LNCaP clone FGC (cell line): ENCODE results near the gene GBP3.
"Not testable (repeated sequence)": the region's sequence is repeated elsewhere in the genome, so short reads cannot be mapped to it uniquely, and the experiment has no call there.

Source experiments
- DNase-seq: peaks from one replicate; pipeline ENCODE4 v3.0.0-alpha.2; 2011; ENCODE audit warnings: low read depth
- H3K4me3 ChIP-seq: 2 replicates; pipeline ENCODE4 v1.5.1; 2011; ENCODE audit warnings: mild to moderate bottlenecking, low read depth, low read length, control low read depth
- CTCF ChIP-seq: IDR thresholded peaks from 2 replicates; pipeline ENCODE4 v1.5.1; 2012; ENCODE audit warnings: mild to moderate bottlenecking; ENCODE audit not compliant: control insufficient read depth, insufficient read depth; ENCODE audit errors: extremely low read depth

GBP3 gene

GRCh38 chr1:89063094-89063493 lies 40.4 kb upstream of the GBP3 start:
- H3K4me3 ChIP-seq, result no peak overlapping the region
- DNase-seq, result no peak
- TF ChIP-seq CTCF, result no peak

- H3K4me3 ChIP-seq, result no peak overlapping the region
- no peak for TF ChIP-seq CTCF
- DNase-seq, result no peak
Measured at GRCh38 chr1:89060091-89060490, 37.4 kb upstream of the GBP3 start.

- TF ChIP-seq CTCF, result no peak
- DNase-seq, result no peak
- no peak overlapping the region for H3K4me3 ChIP-seq
Measured at GRCh38 chr1:89051955-89052312, 29.3 kb upstream of the GBP3 start.

- no peak for DNase-seq
Measured at GRCh38 chr1:89051300-89051954, 28.8 kb upstream of the GBP3 start.

GRCh38 chr1:89050649-89051033 lies 28.0 kb upstream of the GBP3 start:
- no peak overlapping the region for H3K4me3 ChIP-seq
- no peak for DNase-seq
- TF ChIP-seq CTCF, result no peak

More at GRCh38 chr1:89051300-89051954, 28.8 kb upstream of the GBP3 start:
- H3K4me3 ChIP-seq, result no peak overlapping the region
- TF ChIP-seq CTCF, result no peak

- not testable (repeated sequence) for DNase-seq, H3K4me3 ChIP-seq
Measured at GRCh38 chr1:89049901-89050648, 27.4 kb upstream of the GBP3 start.

GRCh38 chr1:89049187-89049586 lies 26.5 kb upstream of the GBP3 start:
- not testable (repeated sequence) for DNase-seq, H3K4me3 ChIP-seq

GRCh38 chr1:89047734-89048133 lies 25.1 kb upstream of the GBP3 start:
- no peak for TF ChIP-seq CTCF
- no peak overlapping the region for H3K4me3 ChIP-seq

GRCh38 chr1:89046318-89047183 lies 23.9 kb upstream of the GBP3 start:
- not testable (repeated sequence) for H3K4me3 ChIP-seq, DNase-seq

More at GRCh38 chr1:89047734-89048133, 25.1 kb upstream of the GBP3 start:
- no peak for DNase-seq
